HG03378 (cell line): Measurements from ENCODE around the gene MRPL55.

Experiments used
- ATAC-seq: cut with Tn5 transposase; IDR thresholded peaks from one replicate; pipeline ENCODE4 v1.9.1; 2021; ENCODE audit warnings: mild to moderate bottlenecking, moderate library complexity; ENCODE audit not compliant: unreplicated experiment

Gene MRPL55

GRCh38 chr1:228102791-228103620, 6.1 kb downstream of the MRPL55 start, which contains the start of gene C1orf35:
Gene C1orf35 (minus strand): TSS chr1:228103325. CDS start chr1:228103227, 98 bp downstream.
- peak; percentile 42 for ATAC-seq

GRCh38 chr1:228101994-228102790, 6.9 kb downstream of the MRPL55 start:
- peak; percentile 10 for ATAC-seq

GRCh38 chr1:228101614-228101993, 7.5 kb downstream of the MRPL55 start:
- ATAC-seq: no peak

GRCh38 chr1:228100822-228101613, 8.1 kb downstream of the MRPL55 start:
- ATAC-seq: no peak

GRCh38 chr1:228099331-228099732, 9.8 kb downstream of the MRPL55 start:
- ATAC-seq: no peak

- ATAC-seq: no peak
These were observed 10.7 kb downstream of the MRPL55 start for GRCh38 chr1:228098323-228098931.

GRCh38 chr1:228097333-228098081, 11.6 kb downstream of the MRPL55 start:
- no peak for ATAC-seq

GRCh38 chr1:228096416-228097332, 12.4 kb downstream of the MRPL55 start:
- no peak for ATAC-seq

GRCh38 chr1:228095938-228096337, 13.2 kb downstream of the MRPL55 start:
- no peak for ATAC-seq

GRCh38 chr1:228095161-228095560, 13.9 kb downstream of the MRPL55 start:
- no peak for ATAC-seq

GRCh38 chr1:228094432-228095016, 14.6 kb downstream of the MRPL55 start:
- no peak for ATAC-seq

GRCh38 chr1:228093050-228093906, 15.8 kb downstream of the MRPL55 start:
- ATAC-seq: no peak

- no peak for ATAC-seq
These were observed 16.6 kb downstream of the MRPL55 start for GRCh38 chr1:228092342-228093049.

GRCh38 chr1:228091084-228091483, 18.0 kb downstream of the MRPL55 start:
- ATAC-seq: no peak

GRCh38 chr1:228090613-228091081, 18.5 kb downstream of the MRPL55 start:
- no peak for ATAC-seq

- ATAC-seq: no peak
These were observed 19.3 kb downstream of the MRPL55 start for GRCh38 chr1:228089519-228090380.
